H1 (cell line): ENCODE measurements around the gene NT5E. TPM values are rescaled to one million over a fixed set of nuclear protein-coding genes. Genes with fewer than 3 reads are reported as not detected.

Experiments used
- CTCF ChIA-PET: fragments of 300-600 bp; sonication (Branson Sonifier 250); formaldehyde crosslinking; loops from one replicate; lab custom pipeline; 2021; ENCODE audit not compliant: partially characterized antibody; lab: Charles Lee
- POLR2A ChIA-PET: fragments of 300-600 bp; sonication (Branson Sonifier 250); formaldehyde crosslinking; loops from one replicate; lab custom pipeline; 2021; ENCODE audit warnings: inconsistent platforms; ENCODE audit not compliant: partially characterized antibody; lab: Charles Lee
- DNase-seq, 2 experiments: peaks; one replicate each; pipeline versions ENCODE4 v3.0.0 to v3.0.0-alpha.2; 2010 to 2022; ENCODE audit warnings: low spot score in 2 of 2, low read depth in 1 of 2, mixed read lengths in 1 of 2
- FAIRE-seq: peaks from 2 replicates; lab custom pipeline; 2011; peaks lifted over from hg19 to GRCh38; lab: Jason Lieb, UNC
- H2AFZ ChIP-seq: 2 replicates; pipeline ENCODE4 v1.8.1; 2012; ENCODE audit warnings: low read length, inconsistent platforms
- H2AK5ac ChIP-seq: 2 replicates; pipeline ENCODE4 v1.6.1; 2013; ENCODE audit warnings: low read depth, low read length
- H2BK120ac ChIP-seq: replicated peaks from 2 replicates; pipeline ENCODE3; 2013; ENCODE audit warnings: low read depth, low read length, inconsistent platforms
- H2BK12ac ChIP-seq: 2 replicates; pipeline ENCODE4 v1.6.1; 2013; ENCODE audit warnings: low read depth, low read length
- H2BK15ac ChIP-seq: 2 replicates; pipeline ENCODE4 v1.6.1; 2013; ENCODE audit warnings: low read length
- H2BK20ac ChIP-seq: 2 replicates; pipeline ENCODE4 v1.6.1; 2013; ENCODE audit warnings: low read length
- H2BK5ac ChIP-seq: 2 replicates; pipeline ENCODE4 v1.6.1; 2013; ENCODE audit warnings: low read depth, low read length
- H3K14ac ChIP-seq: 2 replicates; pipeline ENCODE4 v1.6.1; 2013; ENCODE audit warnings: inconsistent platforms; ENCODE audit not compliant: insufficient read length
- H3K18ac ChIP-seq: 2 replicates; pipeline ENCODE4 v1.6.1; 2013; ENCODE audit warnings: low read length; ENCODE audit errors: extremely low read depth
- H3K23ac ChIP-seq: 2 replicates; pipeline ENCODE4 v1.6.1; 2013; ENCODE audit warnings: inconsistent platforms; ENCODE audit not compliant: insufficient read length
- H3K23me2 ChIP-seq: 2 replicates; pipeline ENCODE4 v1.6.1; 2013; ENCODE audit warnings: low read depth, low read length
- H3K27ac ChIP-seq: 2 replicates; pipeline ENCODE4 v1.6.1; 2011; ENCODE audit warnings: low read depth, low read length, inconsistent platforms
- H3K27me3 ChIP-seq, 4 experiments: replicated peaks in 1 of 4; 1 replicate in 1 of 4; 2 replicates in 3 of 4; pipeline versions ENCODE4 v1.6.1 to v1.8.1; 2011 to 2013; ENCODE audit warnings: low read length in 3 of 4, mild to moderate bottlenecking in 3 of 4, inconsistent platforms in 2 of 4, mixed read lengths in 2 of 4, moderate library complexity in 1 of 4; ENCODE audit not compliant: control insufficient read depth in 3 of 4, insufficient read depth in 3 of 4; ENCODE audit errors: extremely low read depth in 1 of 4
- H3K36me3 ChIP-seq, 4 experiments: 2 replicates each; pipeline versions ENCODE4 v1.6.1 to v1.8.1; 2011 to 2013; ENCODE audit warnings: mild to moderate bottlenecking in 4 of 4, low read length in 3 of 4, moderate library complexity in 2 of 4, control low read depth in 1 of 4, inconsistent platforms in 1 of 4; ENCODE audit not compliant: insufficient read depth in 4 of 4, control insufficient read depth in 2 of 4
- H3K4ac ChIP-seq: replicated peaks from 2 replicates; pipeline ENCODE3; 2013; ENCODE audit warnings: low read length, low read depth, mixed read lengths, inconsistent platforms; ENCODE audit not compliant: insufficient read length
- H3K4me1 ChIP-seq, 4 experiments: replicated peaks in 1 of 4; 1 replicate in 1 of 4; 2 replicates in 3 of 4; pipeline versions ENCODE4 v1.6.1 to v1.8.1; 2011 to 2013; ENCODE audit warnings: low read length in 3 of 4, inconsistent platforms in 2 of 4, mixed read lengths in 1 of 4; ENCODE audit not compliant: insufficient read depth in 4 of 4, control insufficient read depth in 3 of 4
- H3K4me2 ChIP-seq, 2 experiments: 2 replicates each; pipeline versions ENCODE4 v1.6.1 to v1.8.1; 2011 to 2013; ENCODE audit warnings: low read depth in 2 of 2, low read length in 2 of 2, control low read depth in 1 of 2, inconsistent platforms in 1 of 2, mild to moderate bottlenecking in 1 of 2; ENCODE audit not compliant: insufficient read depth in 1 of 2
- H3K4me3 ChIP-seq, 4 experiments: fragments of 200-600, 300-600 bp in 1 of 4; sonication (generic), shearing (Covaris generic), sonication (Bioruptor Twin) in 1 of 4; 2 replicates each; pipeline versions ENCODE4 v1.5.1 to v1.8.1; 2011 to 2016; ENCODE audit warnings: low read length in 4 of 4, low read depth in 3 of 4, control low read depth in 2 of 4, inconsistent platforms in 2 of 4, mild to moderate bottlenecking in 2 of 4, mixed read lengths in 1 of 4, moderate library complexity in 1 of 4; ENCODE audit not compliant: insufficient read depth in 2 of 4; ENCODE audit errors: extremely low read depth in 1 of 4
- H3K56ac ChIP-seq: replicated peaks from 2 replicates; pipeline ENCODE3; 2013; ENCODE audit warnings: low read depth, mild to moderate bottlenecking, mixed read lengths, low read length, inconsistent platforms; ENCODE audit not compliant: insufficient read length
- H3K79me1 ChIP-seq: 2 replicates; pipeline ENCODE4 v1.6.1; 2013; ENCODE audit warnings: low read depth, low read length, control low read depth
- H3K79me2 ChIP-seq, 2 experiments: 2 replicates each; pipeline versions ENCODE4 v1.6.1 to v1.8.1; 2012 to 2013; ENCODE audit warnings: low read length in 2 of 2, mild to moderate bottlenecking in 2 of 2, inconsistent platforms in 1 of 2; ENCODE audit not compliant: insufficient read depth in 2 of 2, control insufficient read depth in 1 of 2
- H3K9ac ChIP-seq, 4 experiments: replicated peaks in 1 of 4; 1 replicate in 1 of 4; 2 replicates in 3 of 4; pipeline versions ENCODE4 v1.6.1 to v1.8.1; 2011 to 2013; ENCODE audit warnings: low read depth in 3 of 4, low read length in 3 of 4, control low read depth in 2 of 4, mild to moderate bottlenecking in 2 of 4, moderate library complexity in 2 of 4, inconsistent platforms in 1 of 4; ENCODE audit errors: extremely low read depth in 1 of 4
- H3K9me3 ChIP-seq, 2 experiments: 2 replicates each; pipeline versions ENCODE4 v1.6.1 to v1.8.1; 2012 to 2013; ENCODE audit warnings: mild to moderate bottlenecking in 2 of 2, moderate library complexity in 2 of 2, control low read depth in 1 of 2, inconsistent platforms in 1 of 2, low read depth in 1 of 2, low read length in 1 of 2, mixed read lengths in 1 of 2; ENCODE audit not compliant: insufficient read depth in 2 of 2
- H4K20me1 ChIP-seq, 2 experiments: replicated peaks in 1 of 2; 2 replicates each; pipeline versions ENCODE3 to v1.8.1; 2011 to 2013; ENCODE audit warnings: inconsistent platforms in 2 of 2, low read length in 2 of 2, mild to moderate bottlenecking in 1 of 2; ENCODE audit not compliant: insufficient read depth in 2 of 2, control insufficient read depth in 1 of 2
- H4K5ac ChIP-seq: 2 replicates; pipeline ENCODE4 v1.6.1; 2013; ENCODE audit warnings: low read length, low read depth, mixed read lengths, inconsistent platforms; ENCODE audit not compliant: insufficient read length
- H4K8ac ChIP-seq: 2 replicates; pipeline ENCODE4 v1.8.0; 2013; ENCODE audit warnings: mild to moderate bottlenecking, moderate library complexity, low read length, inconsistent platforms; ENCODE audit not compliant: insufficient read depth; ENCODE audit errors: extremely low read depth
- H4K91ac ChIP-seq: replicated peaks from 2 replicates; pipeline ENCODE3; 2013; ENCODE audit warnings: low read length, mixed read lengths, inconsistent platforms; ENCODE audit not compliant: insufficient read length
- ATF2 ChIP-seq: IDR thresholded peaks from 2 replicates; pipeline ENCODE4 v1.6.1; 2012; ENCODE audit warnings: low read length, inconsistent platforms
- CBX8 ChIP-seq: fragments of 300-800, 300-1000 bp; sonication (generic); IDR thresholded peaks from 2 replicates; pipeline ENCODE4 v1.7.1; 2016; ENCODE audit warnings: low read depth, low read length, borderline replicate concordance
- CREB1 ChIP-seq: IDR thresholded peaks from 2 replicates; pipeline ENCODE4 v1.6.1; 2012; ENCODE audit warnings: inconsistent platforms
- FOSL1 ChIP-seq: IDR thresholded peaks from 2 replicates; pipeline ENCODE4 v1.6.1; 2011; ENCODE audit warnings: mild to moderate bottlenecking, low read depth, low read length, moderate library complexity; ENCODE audit not compliant: insufficient read depth
- MAFK ChIP-seq: IDR thresholded peaks from 2 replicates; pipeline ENCODE4 v1.6.1; 2012; ENCODE audit warnings: low read depth, mild to moderate bottlenecking, improper control_type of control experiment, low read length
- RFX5 ChIP-seq: IDR thresholded peaks from 2 replicates; pipeline ENCODE4 v1.6.1; 2011; ENCODE audit warnings: low read depth, low read length, improper control_type of control experiment, borderline replicate concordance
- RNF2 ChIP-seq: fragments of 200-900, 300-1000 bp; sonication (generic); IDR thresholded peaks from 2 replicates; pipeline ENCODE4 v1.7.1; 2016; ENCODE audit warnings: borderline replicate concordance, low read depth, mild to moderate bottlenecking, antibody characterized with exemption, low read length; ENCODE audit not compliant: poor library complexity, severe bottlenecking; ENCODE audit errors: missing control alignments
- TCF12 ChIP-seq: IDR thresholded peaks from 2 replicates; pipeline ENCODE4 v1.6.1; 2011; ENCODE audit warnings: low read depth, mild to moderate bottlenecking, low read length
- TEAD4 ChIP-seq: IDR thresholded peaks from 2 replicates; pipeline ENCODE4 v1.6.1; 2012; ENCODE audit warnings: low read depth, low read length, inconsistent platforms, mixed read lengths
- ZNF274 ChIP-seq: IDR thresholded peaks from 2 replicates; pipeline ENCODE4 v1.7.0; 2012; ENCODE audit warnings: low read length, borderline replicate concordance; ENCODE audit errors: extremely low read depth
- WGBS, 2 experiments: shearing (Covaris generic) in 1 of 2; methylation state at CpG; one replicate each; pipeline versions ENCODE4 v1.1.6 to v1.1.7; 2013 to 2015; ENCODE audit warnings: low lambda C conversion rate in 2 of 2, mixed read lengths in 2 of 2, inconsistent platforms in 1 of 2, low coverage in 1 of 2, missing lambda C conversion rate in 1 of 2; ENCODE audit not compliant: insufficient replicate concordance in 2 of 2, insufficient coverage in 1 of 2, insufficient read length in 1 of 2; ENCODE audit errors: extremely low coverage in 1 of 2, missing lambda C conversion rate in 1 of 2; 5-methylcytosine and 5-hydroxymethylcytosine counted together
- polyA plus RNA-seq, 7 experiments: library from polyadenylated mRNA; depleted of rRNA in 3 of 7; stranded (reverse) in 5 of 7; unstranded in 2 of 7; fragments of >200 nt in 5 of 7; fragments of 200-250 nt in 2 of 7; gene quantifications; 1 replicate in 5 of 7; 2 replicates in 1 of 7; 4 replicates in 1 of 7; pipeline versions ENCODE4 v1.2.1 to v1.2.3, GENCODE V29; 2011 to 2013; ENCODE audit warnings: missing spikeins in 2 of 7, mixed read lengths in 2 of 7
- total RNA-seq: library from RNA; stranded (reverse); fragmentation: NEBNext Ultra II Directional; extraction: Animal tissue kit (Norgen Biotek cat#: 25700); gene quantifications from 2 replicates; pipeline ENCODE4 v1.2.1, GENCODE V29; 2021

The NT5E gene
- total and polyA plus RNA-seq, 2 of the 8 experiments (the other 6 are each of a cell fraction or from before 2014, with no cell fraction given) = 0.74 to 1.5 TPM

GRCh38 chr6:85431271-85431670, 18.6 kb upstream of the NT5E start:
- no peak overlapping the region for H3K23ac ChIP-seq
- peaks cover 0 to 3% of the 10 kb centered on the region in 2 experiments; a peak in 2 of 4 replicates for H3K9me3 ChIP-seq
- FAIRE-seq (no peak), DNase-seq (no peak)
- WGBS, 2 experiments = 82% methylated on average over 3 of the region's 3 CpGs; no CpG with 5 or more reads in 1 of the 2 experiments
- no peak overlapping the region for H2BK5ac ChIP-seq
- ChIA-PET POLR2A (no interaction called here), CTCF (interaction anchor here (0.6 to 1.4 kb wide), 4 partner anchors 14 to 369 kb away, joined by 3 to 6 read pairs (median 4); no protein-coding TSS in a partner anchor)
- H3K18ac ChIP-seq = no peak overlapping the region
- no peak overlapping the region for H3K9ac ChIP-seq
- no peak overlapping the region for H3K4me2 ChIP-seq
- no peak overlapping the region for H2BK12ac ChIP-seq
- no peaks in the 10 kb centered on the region for H3K79me1 ChIP-seq
- H3K56ac ChIP-seq = no peak overlapping the region
- no peaks in the 10 kb centered on the region for H3K23me2 ChIP-seq
- no peak overlapping the region for H4K8ac ChIP-seq
- H4K20me1 ChIP-seq = no peaks in the 10 kb centered on the region
- H3K4me3 ChIP-seq = no peak overlapping the region
- no peak overlapping the region for H2AK5ac ChIP-seq
- H4K5ac ChIP-seq = no peak overlapping the region
- H3K4me1 ChIP-seq = no peaks in the 10 kb centered on the region
- H3K27ac ChIP-seq = no peak overlapping the region
- no peak overlapping the region for H3K4ac ChIP-seq
- H2BK20ac ChIP-seq = no peak overlapping the region
- no peaks in the 10 kb centered on the region for H3K79me2 ChIP-seq
- no peak overlapping the region for H2AFZ ChIP-seq
- H3K27me3 ChIP-seq = no peaks in the 10 kb centered on the region
- H3K36me3 ChIP-seq = no peaks in the 10 kb centered on the region
- no peak overlapping the region for H3K14ac ChIP-seq
- no peak overlapping the region for H2BK120ac ChIP-seq
- no peak overlapping the region for H4K91ac ChIP-seq
- no peak overlapping the region for H2BK15ac ChIP-seq
- TF ChIP-seq ATF2 (no peak), CREB1 (no peak), CBX8 (no peak), TCF12 (no peak), FOSL1 (no peak), ZNF274 (no peak), RNF2 (no peak), MAFK (no peak), RFX5 (no peak), TEAD4 (no peak)
